ENCODE results near the gene MSI2.
"Not testable (repeated sequence)": the region's sequence is repeated elsewhere in the genome, so short reads cannot be mapped to it uniquely, and the experiment has no call there.

MSI2 gene

DNA sequence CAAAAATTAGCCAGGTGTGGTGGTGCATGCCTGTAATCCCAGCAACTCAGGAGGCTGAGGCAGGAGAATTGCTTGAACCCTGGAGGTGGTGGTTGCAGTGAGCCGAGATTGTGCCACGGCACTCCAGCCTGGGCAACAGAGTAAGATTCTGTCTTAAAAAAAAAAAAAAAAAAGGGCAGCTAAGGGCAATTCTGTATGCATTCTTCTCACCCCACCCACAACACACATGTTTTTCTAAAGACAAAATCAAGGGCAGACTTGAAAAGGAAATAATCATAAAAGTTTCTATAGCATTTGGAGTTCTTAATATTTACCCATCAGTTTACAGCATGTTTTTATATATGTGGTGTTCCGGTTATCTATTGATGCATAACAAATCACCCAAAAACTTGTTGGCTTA is 242.9 kb downstream of the MSI2 start:
- H3K9me3 Mint-ChIP-seq, H3K27ac Mint-ChIP-seq, ATAC-seq, H3K27me3 Mint-ChIP-seq, DNase-seq: not testable (repeated sequence)
- H3K4me3 Mint-ChIP-seq = peak overlapping the region in 1 of 2 donors; percentile 16
- peaks cover 63% of the 10 kb centered on the region for H3K4me1 Mint-ChIP-seq

DNA sequence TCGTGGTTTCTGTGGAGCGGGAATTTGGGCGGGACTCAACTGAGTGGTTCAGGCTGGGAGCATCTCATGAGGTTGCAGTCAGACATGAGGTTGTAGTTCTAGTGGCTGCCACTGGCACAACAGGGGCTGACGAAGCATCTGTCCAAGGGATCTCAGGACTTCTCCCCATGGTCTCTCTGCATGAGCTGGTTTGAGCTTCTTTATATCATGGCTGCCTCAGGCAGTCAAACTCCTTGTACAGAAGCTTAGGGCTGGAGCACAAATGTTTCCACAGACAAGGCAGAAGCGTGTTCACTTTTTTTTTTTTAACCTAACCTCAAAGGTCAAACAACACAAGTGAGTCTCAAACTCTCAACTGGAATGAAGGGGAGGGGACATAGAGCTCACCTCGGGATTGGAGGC is 243.3 kb downstream of the MSI2 start:
- Mint-ChIP-seq H3K27ac (peak overlapping the region in 1 of 2 donors; percentile 4), H3K4me3 (peak overlapping the region in 1 of 2 donors; percentile 16)

DNA sequence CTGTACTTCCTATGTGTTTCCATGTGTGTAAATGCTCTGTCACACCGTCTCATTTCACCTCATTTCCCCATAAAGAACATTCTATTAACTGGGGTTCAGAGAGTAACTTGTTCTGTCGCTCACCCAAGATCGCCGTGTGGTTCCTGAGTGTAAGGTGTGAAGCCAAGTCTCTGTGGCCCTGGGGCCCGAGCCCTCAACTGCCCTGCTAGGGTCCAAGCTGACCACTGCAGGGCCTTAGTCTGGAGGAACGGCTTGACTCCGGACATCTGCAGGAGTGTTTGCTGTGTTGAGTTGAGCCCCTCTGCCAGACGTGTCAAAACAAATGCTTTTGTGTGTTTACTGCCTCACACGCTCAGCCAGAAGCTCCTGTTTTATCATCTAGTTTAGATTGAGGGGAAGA is 244.7 kb downstream of the MSI2 start:
- Mint-ChIP-seq H3K4me1 (peaks cover 60% of the 10 kb centered on the region), H3K4me3 (no peak overlapping the region), H3K27ac (no peak overlapping the region), H3K9me3 (no peaks in the 10 kb centered on the region), H3K27me3 (no peaks in the 10 kb centered on the region)
- no peak for ATAC-seq
- no peak for DNase-seq

More for the DNA sequence above, 243.3 kb downstream of the MSI2 start:
- DNase-seq (no peak), ATAC-seq (no peak)
- Mint-ChIP-seq H3K27me3 (no peaks in the 10 kb centered on the region), H3K9me3 (no peaks in the 10 kb centered on the region), H3K4me1 (peaks cover 65% of the 10 kb centered on the region)

DNA sequence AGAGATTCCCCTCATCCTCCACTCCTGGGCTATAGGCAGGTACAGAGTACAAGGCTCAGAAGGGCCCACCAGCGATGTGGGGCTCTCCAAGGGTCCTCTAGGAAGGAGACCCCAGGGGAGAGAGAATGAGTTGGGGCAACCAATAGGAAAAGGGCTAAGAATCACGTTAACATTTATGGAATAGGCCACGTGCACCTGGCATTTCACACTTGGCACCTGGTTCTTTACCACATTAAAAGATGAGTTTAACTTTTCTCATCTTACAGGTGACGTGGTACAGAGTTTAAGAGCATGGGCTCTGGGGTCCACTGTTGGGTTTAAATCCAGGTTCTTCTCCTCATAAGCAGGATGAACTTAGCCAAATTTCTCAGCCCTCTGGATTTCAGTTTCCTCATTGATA is 245.7 kb downstream of the MSI2 start:
- ATAC-seq = no peak
- no peak overlapping the region for H3K27ac Mint-ChIP-seq
- H3K9me3 Mint-ChIP-seq = no peaks in the 10 kb centered on the region

DNA sequence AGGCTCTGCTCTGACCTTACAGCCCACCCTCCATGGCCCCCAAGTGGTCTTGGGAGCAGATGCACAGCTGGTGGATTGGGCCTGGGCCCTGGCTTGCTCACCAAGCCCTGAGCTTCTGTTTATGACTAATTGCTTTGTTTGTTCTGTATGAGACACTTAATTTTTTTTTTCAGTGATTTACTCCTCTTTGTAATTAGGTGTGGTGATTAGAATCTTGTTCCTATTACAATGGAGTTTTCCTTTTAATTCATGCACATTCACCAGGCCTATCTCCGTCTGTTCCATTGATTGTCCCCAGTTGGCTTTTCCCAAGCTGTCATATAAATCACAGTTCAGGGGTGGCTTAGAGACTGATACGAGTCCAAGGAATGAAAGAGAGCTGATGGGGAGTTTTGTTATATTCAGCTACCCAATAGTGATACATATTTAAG is 246.5 kb downstream of the MSI2 start:
- no peak for DNase-seq
- no peak for ATAC-seq
- Mint-ChIP-seq H3K27me3 (no peaks in the 10 kb centered on the region), H3K4me3 (no peak overlapping the region), H3K4me1 (peaks cover 44% of the 10 kb centered on the region), H3K9me3 (no peaks in the 10 kb centered on the region), H3K27ac (no peak overlapping the region)

More for the DNA sequence above, 245.7 kb downstream of the MSI2 start:
- H3K4me1 Mint-ChIP-seq = peaks cover 52% of the 10 kb centered on the region
- H3K27me3 Mint-ChIP-seq = no peaks in the 10 kb centered on the region
- no peak for DNase-seq
- H3K4me3 Mint-ChIP-seq = no peak overlapping the region

DNA sequence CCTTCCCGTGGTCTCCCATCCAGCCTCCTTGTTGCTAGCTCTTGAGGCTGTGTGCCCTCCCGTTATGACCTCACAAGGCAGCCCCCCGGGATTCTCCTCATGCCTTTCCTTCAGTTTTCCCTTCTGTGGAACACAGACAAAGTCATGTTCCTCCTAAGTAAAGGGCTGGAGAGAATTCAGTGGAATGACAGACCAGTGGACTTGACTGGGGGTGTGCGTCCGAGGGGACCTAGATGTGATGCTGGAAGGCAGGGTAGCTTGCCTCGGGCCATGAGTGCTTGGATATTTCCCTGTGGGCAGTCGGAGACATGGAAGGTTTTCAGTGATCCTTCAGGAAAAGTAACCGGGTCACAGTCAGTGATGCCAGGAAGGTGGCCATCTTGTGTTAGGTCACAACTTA is 247.9 kb downstream of the MSI2 start:
- ATAC-seq (no peak), DNase-seq (no peak)
- Mint-ChIP-seq H3K27me3 (no peaks in the 10 kb centered on the region), H3K9me3 (no peaks in the 10 kb centered on the region), H3K4me3 (no peak overlapping the region), H3K4me1 (peaks cover 41% of the 10 kb centered on the region), H3K27ac (no peak overlapping the region)

DNA sequence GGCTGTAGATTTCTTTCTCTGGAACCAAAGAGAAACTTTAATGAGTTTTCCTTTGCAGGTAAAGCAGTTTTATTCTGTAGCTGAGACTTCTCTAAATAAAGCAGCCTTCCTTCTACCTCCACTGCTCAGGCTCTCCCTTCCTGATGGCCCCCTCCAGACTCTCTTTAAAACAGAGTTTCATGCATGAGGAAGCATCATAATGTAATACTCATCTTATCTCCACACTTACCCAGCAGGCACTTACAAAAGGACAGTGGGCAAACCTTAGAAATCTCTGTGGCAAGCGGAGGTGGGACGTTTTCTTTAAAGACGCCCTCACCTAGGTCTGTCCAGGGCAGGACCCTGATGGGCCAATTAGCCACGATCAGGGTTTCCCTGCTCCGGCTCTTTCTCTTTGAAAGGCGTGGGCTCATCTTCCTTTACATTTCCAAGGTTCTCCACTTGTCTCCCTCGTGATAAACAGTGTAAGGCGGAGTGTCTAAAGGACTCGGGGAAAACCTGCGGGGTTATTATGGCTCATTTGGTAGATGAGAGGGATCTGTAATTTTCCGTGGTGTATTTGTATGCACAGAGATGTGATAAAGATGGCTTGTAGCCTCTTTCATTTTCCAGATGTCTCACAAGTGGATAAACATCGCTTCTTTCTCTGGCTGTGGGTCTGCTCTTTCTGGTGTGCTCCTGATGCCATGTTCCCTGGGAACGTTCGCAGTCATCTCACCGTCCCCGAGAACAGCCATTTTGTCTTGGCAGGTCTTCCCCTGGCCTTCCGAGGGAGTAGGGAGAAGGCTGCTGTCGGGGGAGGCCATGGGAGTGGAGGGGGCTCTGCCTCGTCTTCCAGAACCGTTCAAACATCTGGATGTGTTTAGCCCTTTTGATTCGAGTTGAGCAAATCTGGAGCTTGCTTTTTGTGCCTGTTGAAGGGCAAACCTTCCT is 249.8 kb downstream of the MSI2 start:
- DNase-seq (no peak), ATAC-seq (no peak)
- Mint-ChIP-seq H3K9me3 (no peaks in the 10 kb centered on the region), H3K4me1 (peaks cover 32% of the 10 kb centered on the region), H3K27me3 (no peaks in the 10 kb centered on the region), H3K4me3 (no peak overlapping the region), H3K27ac (no peak overlapping the region)

GRCh38 chr17:57506774-57507127 is 250.4 kb downstream of the MSI2 start:
- Mint-ChIP-seq H3K4me1 (peaks cover 28% of the 10 kb centered on the region), H3K9me3 (no peaks in the 10 kb centered on the region), H3K27ac (no peak overlapping the region), H3K4me3 (no peak overlapping the region), H3K27me3 (no peaks in the 10 kb centered on the region)
- DNase-seq = no peak
- ATAC-seq = no peak

GRCh38 chr17:57507828-57508227 is 251.5 kb downstream of the MSI2 start:
- H3K4me3 Mint-ChIP-seq = no peak overlapping the region
- H3K27me3 Mint-ChIP-seq = no peaks in the 10 kb centered on the region
- peak overlapping the region in 1 of 2 donors; percentile 13 for H3K27ac Mint-ChIP-seq
- H3K9me3 Mint-ChIP-seq = no peaks in the 10 kb centered on the region
- peaks cover 28% of the 10 kb centered on the region for H3K4me1 Mint-ChIP-seq
- ATAC-seq (no peak), DNase-seq (no peak)

DNA sequence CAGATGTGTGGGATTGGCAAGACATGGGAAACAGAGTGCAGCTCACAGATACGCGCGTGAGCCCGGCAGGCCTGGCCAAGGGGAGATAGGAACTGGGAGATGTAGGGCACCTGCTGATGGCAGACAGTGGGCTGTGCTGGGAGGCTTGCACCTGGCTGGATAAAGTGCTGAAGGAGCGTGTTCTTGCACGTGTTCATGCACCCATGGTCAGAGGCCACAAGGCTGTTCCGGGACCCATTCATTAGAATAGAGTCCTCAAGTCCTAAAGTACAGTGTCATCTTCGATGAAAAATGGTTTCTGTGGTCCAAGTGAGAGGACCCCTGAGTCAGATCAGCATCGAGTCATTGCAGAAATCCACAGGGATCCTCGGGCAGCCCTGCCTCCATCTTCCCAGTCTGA is 252.3 kb downstream of the MSI2 start:
- DNase-seq (no peak), ATAC-seq (no peak)
- no peaks in the 10 kb centered on the region for H3K27me3 Mint-ChIP-seq
- H3K4me1 Mint-ChIP-seq = peaks cover 31% of the 10 kb centered on the region
- H3K27ac Mint-ChIP-seq = no peak overlapping the region
- no peak overlapping the region for H3K4me3 Mint-ChIP-seq
- H3K9me3 Mint-ChIP-seq = no peaks in the 10 kb centered on the region

DNA sequence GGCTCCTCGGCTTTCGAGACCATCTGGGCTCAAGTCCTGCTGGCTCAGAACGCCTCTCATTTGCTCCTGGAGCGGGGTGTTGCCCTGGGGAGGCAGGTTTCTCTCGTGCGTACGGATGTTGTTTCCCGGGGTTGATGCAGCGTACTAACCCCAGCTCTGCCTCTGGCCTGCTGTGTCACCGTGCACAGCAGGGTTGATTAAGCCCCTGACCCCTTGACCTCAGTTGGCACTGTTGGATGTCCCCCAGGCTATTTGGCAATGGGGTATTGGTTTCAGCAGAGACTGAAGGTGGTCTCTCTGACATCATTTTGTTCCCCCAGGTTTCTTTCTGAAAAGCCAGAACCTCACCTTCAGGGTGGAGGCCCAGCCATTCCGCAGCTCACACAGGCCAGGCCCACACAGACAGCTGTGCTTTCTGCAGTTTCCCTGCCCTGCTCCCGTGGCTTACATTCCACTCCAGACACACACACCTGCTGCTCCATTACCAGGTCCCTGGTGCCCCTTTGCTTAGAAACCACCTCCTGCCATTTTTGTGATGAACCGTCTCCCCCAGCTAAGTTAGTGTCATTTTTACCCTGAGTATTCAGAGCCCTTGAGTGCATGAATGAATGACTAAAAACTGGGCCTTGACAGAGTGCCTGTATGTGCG is 255.3 kb downstream of the MSI2 start:
- Mint-ChIP-seq H3K27me3 (no peaks in the 10 kb centered on the region), H3K27ac (peak overlapping the region in 1 of 2 donors; percentile 76), H3K4me3 (no peak overlapping the region), H3K9me3 (no peaks in the 10 kb centered on the region), H3K4me1 (peaks cover 44% of the 10 kb centered on the region)
- ATAC-seq (no peak), DNase-seq (no peak)

DNA sequence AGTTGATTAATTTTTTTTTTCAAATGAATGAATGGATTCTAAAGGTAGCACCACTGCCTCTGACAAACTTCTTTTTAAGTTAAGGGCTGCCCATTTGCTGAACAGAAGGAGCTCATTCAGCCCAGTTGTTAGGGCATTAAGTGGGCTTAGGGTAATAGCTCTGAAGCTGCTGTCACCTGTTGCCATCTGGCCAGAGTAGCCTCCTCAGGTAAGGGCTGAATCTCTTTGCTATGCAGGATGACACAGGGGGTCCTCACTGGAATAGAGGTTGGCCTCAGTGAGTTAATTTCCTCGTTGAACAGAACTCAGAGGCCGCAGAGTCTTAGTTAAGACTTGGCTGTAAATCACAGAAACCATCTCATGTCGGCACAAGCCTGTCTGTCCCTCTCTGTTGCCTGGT is 255.9 kb downstream of the MSI2 start:
- Mint-ChIP-seq H3K4me3 (no peak overlapping the region), H3K27ac (peak overlapping the region in 1 of 2 donors; percentile 76), H3K9me3 (no peaks in the 10 kb centered on the region), H3K4me1 (peaks cover 44% of the 10 kb centered on the region), H3K27me3 (no peaks in the 10 kb centered on the region)
- DNase-seq (no peak), ATAC-seq (no peak)

DNA sequence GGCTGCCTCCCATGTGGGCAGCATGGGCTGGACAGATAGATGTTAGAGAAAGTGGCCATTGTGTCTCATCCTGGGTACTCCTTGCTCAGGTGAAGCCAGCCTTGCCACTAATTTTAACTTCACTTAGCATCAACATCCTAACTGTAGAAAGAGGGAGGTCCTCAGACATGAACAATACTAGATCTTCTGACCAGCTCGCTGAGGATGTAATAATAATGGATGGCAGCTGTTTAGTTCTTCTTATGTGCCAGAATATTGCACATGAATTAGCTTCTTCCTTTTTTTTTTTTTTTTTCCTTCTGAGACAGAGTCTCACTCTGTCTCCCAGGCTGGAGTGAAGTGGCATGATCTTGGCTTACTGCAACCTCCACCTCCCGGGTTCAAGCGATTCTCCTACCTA is 256.4 kb downstream of the MSI2 start:
- DNase-seq (no peak), ATAC-seq (no peak)
- no peak overlapping the region for H3K4me3 Mint-ChIP-seq
- no peaks in the 10 kb centered on the region for H3K27me3 Mint-ChIP-seq
- H3K9me3 Mint-ChIP-seq = no peaks in the 10 kb centered on the region
- H3K4me1 Mint-ChIP-seq = peaks cover 44% of the 10 kb centered on the region
- no peak overlapping the region for H3K27ac Mint-ChIP-seq

- Mint-ChIP-seq H3K27me3 (no peaks in the 10 kb centered on the region), H3K4me3 (no peak overlapping the region), H3K4me1 (peaks cover 39% of the 10 kb centered on the region), H3K9me3 (no peaks in the 10 kb centered on the region), H3K27ac (peak overlapping the region in 1 of 2 donors; percentile 28)
- no peak for ATAC-seq
- DNase-seq = no peak
These were observed 257.2 kb downstream of the MSI2 start for GRCh38 chr17:57513569-57513968.

- H3K9me3 Mint-ChIP-seq = no peaks in the 10 kb centered on the region
- H3K4me1 Mint-ChIP-seq = peaks cover 38% of the 10 kb centered on the region
- ATAC-seq (no peak), DNase-seq (no peak)
- H3K4me3 Mint-ChIP-seq = no peak overlapping the region
- no peaks in the 10 kb centered on the region for H3K27me3 Mint-ChIP-seq
- no peak overlapping the region for H3K27ac Mint-ChIP-seq
These were observed 258.3 kb downstream of the MSI2 start for GRCh38 chr17:57514614-57515013.

DNA sequence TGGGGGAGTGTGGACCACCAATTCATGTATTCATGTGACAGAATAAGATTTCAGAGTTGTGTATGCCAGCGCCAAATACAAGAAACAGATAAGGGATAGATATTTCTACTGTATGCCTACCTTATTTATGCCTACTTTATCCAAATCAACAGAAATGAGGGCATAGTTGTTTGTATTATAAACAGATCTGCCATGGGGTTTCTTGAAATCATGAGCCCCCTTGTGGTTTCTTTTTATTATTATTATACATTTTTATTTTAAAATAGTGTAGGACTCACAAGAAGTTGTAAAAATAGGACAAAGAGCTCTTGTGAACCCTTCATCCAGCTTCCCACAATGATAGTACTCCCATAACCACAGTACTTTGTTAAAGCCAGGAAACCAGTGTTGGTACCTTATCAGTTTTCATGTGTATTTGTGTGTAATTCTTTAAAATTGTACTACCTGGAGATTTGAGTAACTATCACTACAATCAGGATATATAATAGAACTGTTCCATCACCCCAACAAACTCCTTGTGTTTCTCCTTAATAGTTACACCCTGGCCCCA is 259.4 kb downstream of the MSI2 start:
- peaks cover 34% of the 10 kb centered on the region for H3K4me1 Mint-ChIP-seq

More for the DNA sequence above, 259.4 kb downstream of the MSI2 start:
- H3K27ac Mint-ChIP-seq = no peak overlapping the region
- no peak for ATAC-seq
- H3K9me3 Mint-ChIP-seq = no peaks in the 10 kb centered on the region
- no peaks in the 10 kb centered on the region for H3K27me3 Mint-ChIP-seq
- no peak for DNase-seq
- H3K4me3 Mint-ChIP-seq = no peak overlapping the region
